Lung (tissue), 12 donors: ENCODE data around the gene DPY19L3. TPM values are rescaled to one million over a fixed set of nuclear protein-coding genes. Genes with fewer than 3 reads are reported as not detected.

Experiments
- ATAC-seq: fragments of 200-7000 bp; cut with Tn5 transposase; one replicate; pipeline ENCODE4 v1.9.1; 2020; ENCODE audit warnings: moderate number of reproducible peaks; ENCODE audit not compliant: insufficient read depth, low FRiP score
- DNase-seq, 3 donors: peaks; one replicate each; pipeline ENCODE4 v3.0.0-alpha.2; 2013 to 2017
- H3K27ac ChIP-seq, 2 donors: one replicate each; pipeline ENCODE4 v1.5.1; 2013; ENCODE audit warnings: mild to moderate bottlenecking in 2 of 2, moderate library complexity in 2 of 2, control low read depth in 1 of 2, inconsistent platforms in 1 of 2, low read depth in 1 of 2, low read length in 1 of 2
- H3K27me3 ChIP-seq, 3 donors: one replicate each; pipeline ENCODE4 v1.5.1; 2013; ENCODE audit warnings: low read length in 2 of 3; ENCODE audit not compliant: control insufficient read depth in 3 of 3, insufficient read depth in 3 of 3
- H3K36me3 ChIP-seq, 4 donors: one replicate each; pipeline ENCODE4 v1.5.1; 2013; ENCODE audit warnings: low read length in 4 of 4, mild to moderate bottlenecking in 1 of 4, moderate library complexity in 1 of 4; ENCODE audit not compliant: control insufficient read depth in 4 of 4, insufficient read depth in 4 of 4
- H3K4me1 ChIP-seq, 5 donors: one replicate each; pipeline ENCODE4 v1.5.1; 2013; ENCODE audit warnings: low read length in 5 of 5, mild to moderate bottlenecking in 2 of 5, moderate library complexity in 1 of 5; ENCODE audit not compliant: control insufficient read depth in 5 of 5, insufficient read depth in 5 of 5
- H3K4me3 ChIP-seq: one replicate; pipeline ENCODE4 v1.5.1; 2013; ENCODE audit warnings: mild to moderate bottlenecking, control low read depth, moderate library complexity
- H3K9ac ChIP-seq, 2 donors: one replicate each; pipeline ENCODE4 v1.5.1; 2013; ENCODE audit warnings: low read length in 2 of 2, control low read depth in 1 of 2; ENCODE audit not compliant: insufficient read depth in 1 of 2
- H3K9me3 ChIP-seq, 4 donors: one replicate each; pipeline ENCODE4 v1.5.1; 2013; ENCODE audit warnings: low read length in 3 of 4, mild to moderate bottlenecking in 1 of 4, moderate library complexity in 1 of 4; ENCODE audit not compliant: control insufficient read depth in 4 of 4, insufficient read depth in 3 of 4
- CTCF ChIP-seq: IDR thresholded peaks from 2 replicates; pipeline ENCODE4 v1.5.1; 2012; ENCODE audit warnings: mild to moderate bottlenecking; ENCODE audit errors: control extremely low read depth, extremely low read depth
- WGBS, 2 donors: extraction: QIAGEN DNeasy Blood & Tissue Kit; methylation state at CpG; one replicate each; pipeline ENCODE4 v1.1.7; 2013; 5-methylcytosine and 5-hydroxymethylcytosine counted together
- polyA plus RNA-seq, 2 donors: library from polyadenylated mRNA; stranded (reverse); fragments of 200-250 nt; gene quantifications; one replicate each; pipeline ENCODE4 v1.2.1, GENCODE V29; 2013
- total RNA-seq, 2 donors: library from RNA; depleted of rRNA in 1 of 2; stranded (reverse); fragments of >200 nt in 1 of 2; gene quantifications; one replicate each; pipeline ENCODE4 v1.2.1, GENCODE V29; 2014 to 2021
- donor health status: control.
- donor health status: control.
- donor health status: Bipolar disorder and iron deficiency.
- donor health status: healthy.
- donor health status: DM: yes; HTN: yes; CAD: no.

The DPY19L3 gene
- total and polyA plus RNA-seq, 4 donors, result 9.1 to 49.3 (median 27.3) TPM

GRCh38 chr19:32526895-32527294, 121.3 kb downstream of the DPY19L3 start:
- H3K36me3 ChIP-seq, result no peaks in the 10 kb centered on the region
- peaks cover 0 to 8% (median 3%) of the 10 kb centered on the region in 4 donors for H3K9me3 ChIP-seq
- H3K9ac ChIP-seq, result no peak overlapping the region
- no peaks in the 10 kb centered on the region for H3K27me3 ChIP-seq
- no peak for ATAC-seq
- TF ChIP-seq CTCF, result no peak
- H3K4me1 ChIP-seq, result no peaks in the 10 kb centered on the region
- H3K4me3 ChIP-seq, result no peak overlapping the region
- DNase-seq, result no peak
- 92 to 93% methylated on average over 4 of the region's 4 CpGs for whole genome bisulfite sequencing, 2 donors
- H3K27ac ChIP-seq, result no peak overlapping the region

- 64 to 73% methylated on average over 2 of the region's 2 CpGs for WGBS, 2 donors
- DNase-seq, result no peak
- H3K9ac ChIP-seq, result no peak overlapping the region
- H3K4me3 ChIP-seq, result no peak overlapping the region
- ATAC-seq, result no peak
- no peak for TF ChIP-seq CTCF
- no peak overlapping the region for H3K27ac ChIP-seq
- peaks cover 0 to 2% (median 0%) of the 10 kb centered on the region in 3 donors for H3K27me3 ChIP-seq
- no peaks in the 10 kb centered on the region for H3K36me3 ChIP-seq
- peaks cover 0 to 11% (median 4%) of the 10 kb centered on the region in 4 donors for H3K9me3 ChIP-seq
- H3K4me1 ChIP-seq, result no peaks in the 10 kb centered on the region
Measured at GRCh38 chr19:32530773-32531172, 125.2 kb downstream of the DPY19L3 start.

DNA sequence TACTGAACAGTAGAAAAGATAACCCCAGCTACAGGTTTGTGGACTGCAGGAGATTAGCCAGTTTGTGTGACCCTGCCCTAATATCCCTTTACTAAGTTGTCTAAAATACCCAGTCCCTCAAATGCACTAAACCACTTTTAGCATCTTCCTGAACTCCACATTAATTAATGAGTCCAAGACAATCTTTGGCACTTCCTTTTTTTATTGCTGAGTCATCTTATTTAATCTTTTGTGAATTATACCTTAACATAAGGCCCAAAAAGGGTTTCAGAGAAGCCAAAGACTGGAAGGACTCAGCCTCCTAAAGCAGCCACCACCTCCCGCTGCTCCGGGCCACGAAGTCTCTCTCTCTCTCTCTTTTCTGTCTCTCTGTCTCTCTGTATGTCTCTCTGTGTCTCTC, 126.7 kb downstream of the DPY19L3 start:
- H3K27ac ChIP-seq, result no peak overlapping the region
- peaks cover 0 to 11% (median 4%) of the 10 kb centered on the region in 4 donors for H3K9me3 ChIP-seq
- H3K9ac ChIP-seq, result no peak overlapping the region
- TF ChIP-seq CTCF, result no peak
- no peaks in the 10 kb centered on the region for H3K36me3 ChIP-seq
- DNase-seq (no peak), ATAC-seq (no peak)
- 64 to 90% methylated on average over 3 of the region's 3 CpGs for WGBS, 2 donors
- H3K27me3 ChIP-seq, result peaks cover 0 to 2% (median 0%) of the 10 kb centered on the region in 3 donors
- H3K4me1 ChIP-seq, result no peaks in the 10 kb centered on the region
- no peak overlapping the region for H3K4me3 ChIP-seq

Other genes with a start within 250 kb of the DPY19L3 start
- 10 to 100 TPM; 14.9 to 29.8 TPM for gene ZNF507, start 60.2 kb upstream of the DPY19L3 start, total RNA-seq
- 1 to 10 TPM; 4.0 to 4.7 TPM for gene ZNF507, start 60.2 kb upstream of the DPY19L3 start, polyA plus RNA-seq
- 10 to 100 TPM; 38.6 to 73.8 TPM for gene PDCD5, start 175.4 kb downstream of the DPY19L3 start, total RNA-seq
- 100 to 1,000 TPM; 100 to 147 TPM for gene PDCD5, start 175.4 kb downstream of the DPY19L3 start, polyA plus RNA-seq